Activated naive CD8-positive, alpha-beta T cell treated with anti-CD3 and anti-CD28 coated beads, Interleukin-2, amount 50 U/mL, for 24 hours (primary cell): ENCODE data around the gene RELA.
"Not testable (repeated sequence)": the region's sequence is repeated elsewhere in the genome, so short reads cannot be mapped to it uniquely, and the experiment has no call there.

Experiments
- ATAC-seq: fragments of 150-1000 bp; cut with Tn5 transposase; one replicate; pipeline ENCODE4 v1.10.0; 2021
- DNase-seq: peaks from one replicate; pipeline ENCODE4 v3.0.0; 2021
- H3K27ac Mint-ChIP-seq: one replicate; pipeline ENCODE4 v1.8.0; 2021; ENCODE audit warnings: mild to moderate bottlenecking, mixed read lengths
- H3K27me3 Mint-ChIP-seq: one replicate; pipeline ENCODE4 v1.8.0; 2021; ENCODE audit warnings: mixed read lengths
- H3K36me3 Mint-ChIP-seq: one replicate; pipeline ENCODE4 v1.8.0; 2021; ENCODE audit warnings: low read depth, mixed read lengths
- H3K4me1 Mint-ChIP-seq: one replicate; pipeline ENCODE4 v1.8.0; 2021; ENCODE audit warnings: mixed read lengths
- H3K4me3 Mint-ChIP-seq: one replicate; pipeline ENCODE4 v1.8.0; 2021; ENCODE audit warnings: mild to moderate bottlenecking, moderate library complexity, mixed read lengths
- H3K9me3 Mint-ChIP-seq: one replicate; pipeline ENCODE4 v1.8.0; 2021; ENCODE audit warnings: mixed read lengths

The RELA gene

DNA sequence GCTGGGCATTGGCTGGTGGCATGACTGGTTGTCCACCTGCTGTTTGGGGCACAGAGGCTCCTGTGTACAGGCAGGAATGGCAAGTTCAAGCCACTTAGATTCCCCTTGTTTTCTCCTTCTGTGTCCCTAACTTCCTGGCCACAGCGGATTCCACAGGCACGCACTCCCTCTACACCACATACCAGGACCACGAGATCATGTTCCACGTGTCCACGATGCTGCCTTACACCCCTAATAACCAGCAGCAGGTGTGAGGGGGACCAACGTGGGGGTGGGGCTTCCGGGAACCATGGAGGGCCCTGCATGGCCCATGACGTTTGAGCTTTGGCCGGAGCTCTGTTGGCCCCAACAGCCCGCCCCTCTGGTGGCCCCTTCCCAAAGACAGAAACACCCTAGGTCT is 17.0 kb downstream of the RELA start:
- H3K4me3 Mint-ChIP-seq, result no peak overlapping the region
- peaks cover 23% of the 10 kb centered on the region for H3K4me1 Mint-ChIP-seq
- DNase-seq, result no peak
- no peaks in the 10 kb centered on the region for H3K27me3 Mint-ChIP-seq
- peaks cover 18% of the 10 kb centered on the region for H3K36me3 Mint-ChIP-seq
- no peaks in the 10 kb centered on the region for H3K9me3 Mint-ChIP-seq
- ATAC-seq, result no peak
- no peak overlapping the region for H3K27ac Mint-ChIP-seq

GRCh38 chr11:65644837-65645236 is 17.9 kb downstream of the RELA start:
- peaks cover 18% of the 10 kb centered on the region for H3K36me3 Mint-ChIP-seq
- DNase-seq (no peak), ATAC-seq (no peak)
- peaks cover 31% of the 10 kb centered on the region for H3K4me1 Mint-ChIP-seq
- no peak overlapping the region for H3K4me3 Mint-ChIP-seq
- no peaks in the 10 kb centered on the region for H3K27me3 Mint-ChIP-seq
- H3K9me3 Mint-ChIP-seq, result no peaks in the 10 kb centered on the region
- H3K27ac Mint-ChIP-seq, result peak overlapping the region; percentile 46

GRCh38 chr11:65643971-65644370 is 18.7 kb downstream of the RELA start:
- peak overlapping the region; percentile 21 for H3K27ac Mint-ChIP-seq
- H3K9me3 Mint-ChIP-seq, result no peaks in the 10 kb centered on the region
- H3K4me3 Mint-ChIP-seq, result no peak overlapping the region

GRCh38 chr11:65642014-65642671 is 20.6 kb downstream of the RELA start:
- peak; percentile 52 for DNase-seq
- Mint-ChIP-seq H3K36me3 (peaks cover 15% of the 10 kb centered on the region), H3K27me3 (no peaks in the 10 kb centered on the region), H3K4me3 (peak overlapping the region; percentile 85), H3K9me3 (no peaks in the 10 kb centered on the region), H3K27ac (peak overlapping the region; percentile 91), H3K4me1 (peaks cover 49% of the 10 kb centered on the region)
- ATAC-seq, result no peak

More at GRCh38 chr11:65643971-65644370, 18.7 kb downstream of the RELA start:
- Mint-ChIP-seq H3K27me3 (no peaks in the 10 kb centered on the region), H3K36me3 (peaks cover 18% of the 10 kb centered on the region), H3K4me1 (peaks cover 38% of the 10 kb centered on the region)
- DNase-seq, result no peak
- ATAC-seq, result no peak

DNA sequence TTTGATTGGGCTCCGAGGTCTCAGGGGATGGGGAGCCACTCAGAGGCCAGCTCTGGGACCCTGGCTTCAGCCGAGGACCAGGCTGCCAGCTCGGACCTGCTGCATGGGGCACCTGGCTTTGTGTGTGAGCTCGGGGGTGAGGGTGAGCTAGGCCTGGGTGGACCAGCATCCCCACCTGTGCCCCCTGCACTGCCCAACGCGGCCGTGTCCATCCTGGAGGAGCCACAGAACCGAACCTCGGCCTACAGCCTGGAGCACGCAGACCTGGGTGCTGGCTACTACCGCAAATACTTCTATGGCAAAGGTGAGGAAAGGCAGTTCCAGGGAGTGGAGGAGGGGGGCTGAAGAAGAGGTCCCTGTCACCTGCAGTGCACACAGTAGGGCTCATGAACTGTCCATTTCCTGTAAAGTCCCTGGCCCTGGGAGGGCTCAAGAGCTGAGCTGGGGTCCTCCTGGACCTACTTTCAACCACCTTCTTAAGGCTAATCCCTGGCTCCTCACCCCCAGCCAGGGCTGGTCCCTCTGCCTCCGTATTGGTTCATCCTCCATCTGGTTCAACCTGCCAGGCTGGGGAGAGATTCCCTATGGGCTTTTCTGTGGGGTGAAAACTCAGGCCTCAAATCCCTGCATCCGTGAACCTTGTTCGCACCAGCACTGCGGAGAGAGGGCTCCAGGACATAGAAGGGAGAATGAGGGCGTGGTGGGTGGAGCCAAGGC is 21.3 kb downstream of the RELA start:
- DNase-seq, result no peak
- peak overlapping the region; percentile 85 for H3K4me3 Mint-ChIP-seq
- H3K27me3 Mint-ChIP-seq, result no peaks in the 10 kb centered on the region
- H3K27ac Mint-ChIP-seq, result peak overlapping the region; percentile 91
- H3K36me3 Mint-ChIP-seq, result peaks cover 15% of the 10 kb centered on the region
- H3K9me3 Mint-ChIP-seq, result no peaks in the 10 kb centered on the region
- H3K4me1 Mint-ChIP-seq, result peaks cover 52% of the 10 kb centered on the region
- no peak for ATAC-seq

- Mint-ChIP-seq H3K36me3 (peaks cover 13% of the 10 kb centered on the region), H3K4me1 (peaks cover 52% of the 10 kb centered on the region), H3K4me3 (peak overlapping the region; percentile 85), H3K27me3 (no peaks in the 10 kb centered on the region), H3K27ac (peak overlapping the region; percentile 91), H3K9me3 (no peaks in the 10 kb centered on the region)
- DNase-seq (peak; percentile 51), ATAC-seq (no peak)
These were observed 22.0 kb downstream of the RELA start for GRCh38 chr11:65640483-65641296.

DNA sequence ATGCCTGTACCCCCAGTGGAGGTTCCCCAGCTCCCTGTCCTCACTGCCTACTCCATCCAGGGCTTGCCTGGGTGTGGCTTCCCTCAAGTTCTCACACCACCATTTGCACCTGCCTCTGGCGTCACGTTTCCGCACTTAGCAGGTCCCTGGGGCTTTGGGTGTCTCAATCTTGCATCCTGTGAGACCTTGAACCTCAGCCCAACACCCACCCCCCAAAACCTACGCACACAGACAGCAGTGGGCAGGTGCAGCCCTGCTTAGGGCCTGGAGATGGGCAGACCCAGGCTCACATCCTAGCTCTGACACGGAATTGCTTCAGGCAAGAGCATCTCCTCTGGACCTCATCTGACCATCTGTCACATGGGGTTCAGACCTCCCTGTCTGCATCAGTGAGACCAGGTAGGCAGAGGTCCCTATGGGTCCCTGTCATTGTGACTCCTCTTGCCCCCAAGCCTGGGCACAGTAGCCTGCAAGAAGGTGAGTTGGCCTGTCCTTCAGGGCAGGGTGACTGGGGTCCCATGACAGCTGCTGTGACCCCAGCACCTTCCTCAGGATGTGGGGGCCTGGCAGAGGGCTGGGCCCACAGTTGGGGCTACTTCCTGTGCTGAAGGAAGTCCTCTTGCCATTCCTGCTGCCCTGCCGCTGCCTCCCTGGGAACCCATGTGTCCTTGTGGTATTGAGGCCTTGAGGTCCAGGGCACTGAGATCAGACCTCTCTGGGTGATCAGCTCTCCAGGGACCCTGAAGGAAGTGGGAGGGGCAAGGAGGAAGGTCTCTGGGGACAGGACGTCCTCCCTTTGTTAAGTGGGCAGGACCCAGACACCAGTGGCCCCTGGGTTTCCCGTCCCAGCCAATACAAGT is 22.9 kb downstream of the RELA start:
- H3K27me3 Mint-ChIP-seq, result no peaks in the 10 kb centered on the region
- peak overlapping the region; percentile 91 for H3K27ac Mint-ChIP-seq
- peaks cover 52% of the 10 kb centered on the region for H3K4me1 Mint-ChIP-seq
- ATAC-seq (peak; percentile 7), DNase-seq (peak; percentile 68)
- peak overlapping the region; percentile 85 for H3K4me3 Mint-ChIP-seq
- H3K9me3 Mint-ChIP-seq, result no peaks in the 10 kb centered on the region
- peaks cover 14% of the 10 kb centered on the region for H3K36me3 Mint-ChIP-seq

- not testable (repeated sequence) for ATAC-seq, H3K27me3 Mint-ChIP-seq, H3K9me3 Mint-ChIP-seq, DNase-seq
- Mint-ChIP-seq H3K36me3 (peaks cover 17% of the 10 kb centered on the region), H3K4me3 (peak overlapping the region; percentile 85), H3K27ac (peak overlapping the region; percentile 91), H3K4me1 (peaks cover 52% of the 10 kb centered on the region)
These were observed 23.5 kb downstream of the RELA start for GRCh38 chr11:65639228-65639597.

DNA sequence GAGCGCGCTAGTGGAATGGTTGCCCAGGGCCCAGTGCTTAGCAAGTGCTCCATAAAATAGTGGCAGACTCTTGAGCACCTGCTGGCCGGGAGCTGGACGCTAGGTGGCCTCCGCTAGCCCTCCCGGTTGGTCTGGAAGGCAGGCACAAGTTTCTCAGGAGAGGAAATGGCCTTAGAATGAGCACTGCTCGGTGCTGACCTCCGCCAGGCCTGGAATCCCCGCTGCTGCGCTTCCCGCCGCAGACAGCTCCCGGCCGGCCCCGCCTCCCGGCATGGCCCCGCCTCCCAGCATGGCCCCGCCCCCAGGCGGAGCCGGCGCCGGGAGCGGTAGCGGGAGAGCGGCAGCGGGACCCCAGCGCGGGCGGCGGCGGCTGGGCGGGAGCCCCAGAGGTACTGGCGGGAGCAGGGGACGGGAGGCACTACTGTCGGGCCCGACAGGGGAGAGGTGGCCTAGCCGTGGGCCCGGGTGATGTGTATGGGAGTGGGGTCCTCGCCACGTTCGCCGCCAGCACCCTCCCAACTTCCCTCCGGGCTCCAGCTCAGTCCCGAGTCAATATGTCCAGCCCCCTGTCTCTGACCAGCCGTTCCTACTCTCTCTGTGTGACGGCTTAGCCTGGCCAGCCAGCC is 24.8 kb downstream of the RELA start, which contains the start of gene SIPA1:
Gene SIPA1 (plus strand): TSS at position 308 of the 626 bp plus-strand sequence. CDS start 2,821 bp downstream, outside the sequence.
- H3K27me3 Mint-ChIP-seq, result no peaks in the 10 kb centered on the region
- H3K36me3 Mint-ChIP-seq, result peaks cover 18% of the 10 kb centered on the region
- H3K9me3 Mint-ChIP-seq, result no peaks in the 10 kb centered on the region
- H3K27ac Mint-ChIP-seq, result peak within 1 kb of the TSS; percentile 83
- ATAC-seq (peak; percentile 55), DNase-seq (peak; percentile 85)
- H3K4me3 Mint-ChIP-seq, result peak within 1 kb of the TSS; percentile 85
- peaks cover 44% of the 10 kb centered on the region for H3K4me1 Mint-ChIP-seq

- peaks cover 43% of the 10 kb centered on the region for H3K4me1 Mint-ChIP-seq
- DNase-seq, result no peak
- no peaks in the 10 kb centered on the region for H3K27me3 Mint-ChIP-seq
- peaks cover 18% of the 10 kb centered on the region for H3K36me3 Mint-ChIP-seq
- H3K9me3 Mint-ChIP-seq, result no peaks in the 10 kb centered on the region
- H3K4me3 Mint-ChIP-seq, result peak overlapping the region; percentile 85
- ATAC-seq, result no peak
- peak overlapping the region; percentile 81 for H3K27ac Mint-ChIP-seq
These were observed 25.6 kb downstream of the RELA start for GRCh38 chr11:65637032-65637557.

GRCh38 chr11:65636108-65637031 is 26.3 kb downstream of the RELA start:
- peaks cover 13% of the 10 kb centered on the region for H3K36me3 Mint-ChIP-seq
- no peak for ATAC-seq
- H3K4me1 Mint-ChIP-seq, result peaks cover 36% of the 10 kb centered on the region
- no peak overlapping the region for H3K4me3 Mint-ChIP-seq
- no peaks in the 10 kb centered on the region for H3K27me3 Mint-ChIP-seq
- H3K9me3 Mint-ChIP-seq, result no peaks in the 10 kb centered on the region
- H3K27ac Mint-ChIP-seq, result no peak overlapping the region
- no peak for DNase-seq

DNA sequence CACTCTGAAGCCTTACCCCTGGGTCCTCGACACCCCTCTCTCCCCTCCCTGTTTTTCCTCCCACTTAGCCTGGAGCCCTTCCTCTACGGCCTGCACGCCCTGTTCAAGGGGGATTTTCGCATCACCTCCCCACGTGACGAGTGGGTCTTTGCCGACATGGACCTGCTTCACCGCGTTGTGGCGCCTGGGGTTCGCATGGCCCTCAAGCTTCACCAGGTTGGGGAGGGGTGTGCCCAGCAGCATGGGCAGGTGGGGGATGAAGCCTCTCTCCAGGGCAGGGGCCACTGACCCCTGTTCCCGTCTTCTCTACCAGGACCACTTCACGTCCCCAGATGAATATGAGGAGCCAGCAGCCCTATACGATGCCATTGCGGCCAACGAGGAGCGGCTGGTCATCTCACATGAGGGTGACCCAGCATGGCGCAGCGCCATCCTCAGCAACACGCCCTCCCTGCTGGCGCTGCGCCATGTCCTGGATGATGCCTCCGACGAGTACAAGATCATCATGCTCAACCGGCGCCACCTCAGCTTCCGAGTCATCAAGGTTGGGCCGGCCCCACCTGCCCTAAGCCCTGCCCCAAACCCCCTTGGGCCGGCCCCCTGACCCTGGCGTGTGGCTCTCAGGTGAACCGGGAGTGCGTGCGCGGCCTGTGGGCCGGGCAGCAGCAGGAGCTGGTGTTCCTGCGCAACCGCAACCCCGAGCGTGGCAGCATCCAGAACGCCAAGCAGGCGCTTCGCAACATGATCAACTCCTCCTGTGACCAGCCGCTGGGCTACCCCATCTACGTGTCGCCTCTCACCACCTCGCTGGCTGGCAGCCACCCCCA is 27.6 kb downstream of the RELA start:
- no peaks in the 10 kb centered on the region for H3K27me3 Mint-ChIP-seq
- H3K27ac Mint-ChIP-seq, result no peak overlapping the region
- H3K9me3 Mint-ChIP-seq, result no peaks in the 10 kb centered on the region
- peaks cover 13% of the 10 kb centered on the region for H3K36me3 Mint-ChIP-seq
- H3K4me3 Mint-ChIP-seq, result no peak overlapping the region
- DNase-seq, result no peak
- H3K4me1 Mint-ChIP-seq, result peaks cover 26% of the 10 kb centered on the region
- no peak for ATAC-seq
